GM19463 (cell line): ENCODE data around the gene ADPRS.
A peak's percentile ranks its signal among the peaks of the same experiment; 100 is the strongest.

Experiments
- ATAC-seq: cut with Tn5 transposase; IDR thresholded peaks from one replicate; pipeline ENCODE4 v1.9.1; 2021; ENCODE audit warnings: mild to moderate bottlenecking, moderate library complexity; ENCODE audit not compliant: unreplicated experiment

ADPRS gene

GRCh38 chr1:36107394-36107793 lies 18.7 kb downstream of the ADPRS start:
- no peak for ATAC-seq

- no peak for ATAC-seq
Measured at GRCh38 chr1:36108314-36108713, 19.6 kb downstream of the ADPRS start.

DNA sequence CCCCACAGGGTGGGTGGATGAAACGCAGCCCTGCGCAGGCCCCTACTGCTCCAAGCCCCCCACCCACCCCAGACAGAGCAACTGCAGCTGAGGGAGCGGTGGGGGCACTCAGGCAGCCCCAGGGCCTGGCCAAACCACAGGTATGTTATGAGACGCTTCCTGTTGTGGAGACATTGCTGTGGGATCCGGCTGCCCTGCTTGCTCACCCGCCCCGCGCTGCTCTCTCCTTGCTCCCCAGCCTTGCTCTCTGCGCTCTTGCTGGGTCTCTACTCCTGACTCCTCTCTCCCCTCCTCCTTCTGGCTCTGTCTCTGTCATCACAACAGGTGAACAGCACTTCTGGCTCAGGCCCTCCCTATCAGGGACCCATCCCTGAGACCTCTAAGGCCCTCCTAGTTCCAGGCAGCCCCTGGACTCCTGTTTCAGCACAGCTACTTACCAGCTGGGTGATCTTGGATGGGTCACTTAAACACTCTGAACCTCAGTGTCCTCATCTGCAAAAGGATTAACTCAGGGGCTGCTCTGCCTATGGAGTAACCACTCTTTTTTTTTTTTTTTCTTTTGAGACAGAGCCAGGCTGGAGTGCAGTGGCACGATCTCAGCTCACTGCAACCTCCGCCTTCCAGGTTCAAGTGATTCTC lies 20.5 kb downstream of the ADPRS start:
- ATAC-seq, result no peak

DNA sequence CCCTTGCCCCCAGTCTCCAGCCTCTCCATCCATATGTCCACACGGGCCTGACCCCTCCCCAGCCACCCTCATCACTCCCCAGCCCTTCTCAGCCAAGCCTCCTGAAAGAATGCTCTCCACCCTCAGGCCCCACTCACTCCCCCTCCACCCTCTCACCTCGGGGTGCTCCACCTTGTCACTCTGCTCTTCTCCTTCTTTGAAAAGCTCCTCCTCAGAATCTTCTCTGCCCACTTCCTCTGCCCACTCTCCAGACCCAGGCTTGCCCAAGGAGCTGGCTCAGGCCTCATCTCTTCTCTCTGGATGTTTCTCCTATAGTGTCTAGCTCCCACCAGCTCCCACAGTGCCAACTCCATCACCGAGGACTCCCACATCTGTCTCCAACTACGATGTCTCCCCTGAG lies 22.5 kb downstream of the ADPRS start:
- ATAC-seq, result no peak

GRCh38 chr1:36112823-36113222 lies 24.1 kb downstream of the ADPRS start:
- no peak for ATAC-seq

DNA sequence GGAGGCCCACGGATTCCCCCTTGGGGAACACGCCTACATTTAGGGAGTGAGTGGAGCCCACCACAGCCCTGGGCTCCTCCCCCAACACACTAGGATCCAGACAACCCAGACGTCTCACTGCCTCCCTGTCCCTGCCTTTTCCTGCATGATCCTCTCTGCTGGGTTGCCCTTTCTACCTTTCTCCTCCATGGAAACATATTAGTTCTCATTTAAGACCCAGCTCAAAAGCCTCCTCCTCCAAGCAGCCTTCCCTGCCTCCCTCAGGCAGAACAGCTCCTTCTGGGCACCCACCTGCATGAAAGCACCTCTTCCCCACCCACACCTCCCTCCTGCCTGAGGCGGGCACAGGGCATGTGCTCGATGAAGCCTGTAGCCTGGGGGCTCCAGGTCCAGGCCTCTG lies 25.7 kb downstream of the ADPRS start:
- no peak for ATAC-seq

DNA sequence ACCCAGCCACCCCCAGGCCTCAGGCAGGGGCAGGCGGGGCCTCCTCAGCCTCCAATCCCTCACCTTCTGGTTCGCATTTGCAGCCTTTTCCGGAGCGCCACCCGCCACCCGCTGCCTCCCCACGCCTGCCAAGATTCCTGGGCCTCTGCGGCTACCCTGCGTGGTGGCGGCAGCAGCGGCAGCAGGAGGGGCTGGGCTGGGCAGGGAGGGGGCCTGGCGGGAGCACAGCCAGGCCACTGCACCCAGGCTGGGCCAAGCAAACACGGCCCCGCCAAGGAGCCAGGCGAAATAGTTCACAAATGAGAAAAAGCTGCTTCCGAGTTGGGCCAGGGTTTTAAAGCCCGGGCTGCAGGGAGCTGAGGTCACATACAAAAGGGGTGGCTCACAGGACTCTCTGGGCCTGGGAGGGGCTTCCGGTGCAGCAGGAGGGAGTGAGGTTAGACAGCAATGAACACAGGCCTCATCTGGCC lies 26.5 kb downstream of the ADPRS start:
- ATAC-seq, result no peak

GRCh38 chr1:36115931-36116330 lies 27.2 kb downstream of the ADPRS start:
- no peak for ATAC-seq

DNA sequence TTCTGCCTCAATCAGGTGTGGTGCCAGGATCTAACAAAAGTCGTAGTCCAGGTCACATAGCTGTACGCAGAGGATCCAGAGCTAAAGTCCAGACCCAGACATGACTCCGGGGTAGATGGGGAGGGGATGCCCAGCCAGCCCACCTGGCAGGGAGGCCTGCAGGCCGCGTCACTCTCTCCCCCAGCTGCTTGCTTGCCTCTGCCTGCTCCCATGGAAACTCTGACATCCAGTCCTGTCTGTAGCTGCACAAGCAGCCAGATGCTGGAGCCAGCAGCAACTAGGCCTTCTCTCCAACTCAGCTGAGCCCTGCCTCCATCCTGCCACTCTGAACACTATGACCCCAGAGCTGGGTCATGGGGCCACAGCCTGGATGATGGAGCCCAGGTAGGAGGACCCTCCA lies 28.2 kb downstream of the ADPRS start:
- ATAC-seq, result no peak

DNA sequence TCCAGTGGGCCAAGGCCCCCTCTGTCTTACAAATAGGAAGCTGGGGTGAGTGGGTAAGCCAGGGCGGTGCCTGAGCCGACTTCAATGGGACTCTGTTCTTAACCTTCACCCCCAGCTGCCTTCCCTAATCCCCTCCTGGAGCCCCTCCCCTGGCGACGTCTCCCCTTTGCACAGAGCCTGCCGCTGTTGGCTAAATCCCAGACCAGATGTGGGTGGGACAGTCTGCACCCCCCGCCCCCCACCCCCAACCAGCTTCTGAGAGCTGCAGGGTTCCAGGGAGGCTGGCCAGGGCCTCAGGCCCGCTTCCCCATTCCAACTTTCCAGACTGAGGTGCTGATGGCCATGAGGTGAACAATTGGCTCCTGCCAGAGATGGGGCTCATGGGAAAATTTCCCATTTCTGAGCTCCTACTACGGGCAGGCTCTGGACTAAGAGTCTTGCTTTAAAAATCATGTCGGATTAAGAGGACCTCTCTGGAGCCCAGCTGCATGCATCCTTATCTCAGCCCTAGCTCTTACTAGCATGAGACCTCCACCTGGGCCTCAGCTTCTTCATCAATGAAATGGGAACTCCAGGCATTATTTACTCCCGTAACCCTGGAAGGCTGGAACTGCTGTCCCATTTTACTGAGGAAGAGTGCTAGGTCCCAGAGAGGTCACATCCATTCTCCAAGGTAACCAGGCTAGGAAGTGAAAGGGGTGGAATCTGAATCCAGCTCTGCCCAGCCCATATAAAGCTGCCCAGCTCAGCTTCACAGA lies 29.9 kb downstream of the ADPRS start:
- ATAC-seq, result no peak

DNA sequence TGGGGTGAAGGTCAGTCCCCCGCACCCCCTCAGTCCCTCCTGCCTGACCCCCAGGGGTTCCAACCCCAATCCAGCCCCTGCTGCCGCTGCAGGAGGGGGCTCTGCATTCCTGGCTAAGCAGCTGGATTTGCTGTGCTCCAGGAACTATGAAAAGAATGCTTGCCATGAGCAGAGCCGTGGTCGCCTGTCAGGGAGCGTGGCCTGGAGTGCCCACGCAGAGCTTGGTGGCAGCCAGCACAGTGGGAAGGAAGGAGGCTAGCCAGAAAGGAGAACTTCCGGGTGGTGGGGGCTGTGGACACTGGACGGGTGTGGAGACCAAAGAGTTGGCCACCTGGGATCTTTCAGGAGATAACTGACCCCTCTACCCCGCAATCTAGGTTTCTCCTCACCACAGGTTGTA lies 30.8 kb downstream of the ADPRS start:
- ATAC-seq, result no peak

DNA sequence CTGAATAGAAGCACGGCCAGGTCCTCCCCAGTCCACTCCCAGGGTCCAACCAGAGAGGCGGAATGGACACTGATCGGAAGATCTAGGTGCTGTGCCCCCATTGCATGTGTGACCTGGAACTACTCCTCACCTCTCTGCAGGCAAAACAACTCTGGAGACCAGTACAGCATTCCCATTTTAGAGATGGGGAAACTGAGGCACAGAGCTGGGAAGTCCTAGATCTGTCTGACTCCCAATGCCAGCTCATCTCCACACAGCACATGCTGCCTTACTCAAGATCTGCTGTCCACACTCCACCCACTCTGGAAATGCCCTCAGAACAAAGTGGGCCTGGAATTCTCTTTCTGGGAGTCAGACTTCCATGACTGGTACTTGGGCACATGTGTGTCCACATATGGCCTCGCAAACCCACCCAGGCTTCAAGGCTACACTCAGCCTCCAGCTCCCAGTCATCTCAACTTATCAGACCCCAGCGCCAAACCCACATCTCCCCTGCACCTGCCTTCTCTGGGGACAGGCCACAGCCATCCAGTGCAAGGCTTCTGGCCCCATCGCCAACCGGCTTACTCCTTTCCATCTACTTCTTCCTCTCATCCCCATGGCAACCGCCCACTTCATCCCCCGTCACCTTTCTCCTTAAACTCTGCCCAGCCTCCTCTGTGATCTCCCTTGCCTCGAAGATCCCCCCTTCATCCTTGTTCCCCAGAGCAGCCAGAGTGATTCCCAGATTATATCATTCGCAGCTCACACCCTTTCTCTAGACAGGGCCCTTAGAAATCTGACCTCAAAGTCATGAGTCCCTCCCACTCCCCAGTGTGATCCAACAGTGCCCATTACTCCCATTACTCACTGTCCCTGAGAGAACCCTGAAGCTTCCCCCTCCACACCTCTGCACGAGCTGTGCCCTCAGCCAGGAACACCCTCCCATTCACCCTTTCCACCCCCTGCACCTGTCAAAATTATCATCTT lies 33.7 kb downstream of the ADPRS start:
- no peak for ATAC-seq

GRCh38 chr1:36123356-36123755 lies 34.7 kb downstream of the ADPRS start:
- ATAC-seq, result peak; percentile 62

DNA sequence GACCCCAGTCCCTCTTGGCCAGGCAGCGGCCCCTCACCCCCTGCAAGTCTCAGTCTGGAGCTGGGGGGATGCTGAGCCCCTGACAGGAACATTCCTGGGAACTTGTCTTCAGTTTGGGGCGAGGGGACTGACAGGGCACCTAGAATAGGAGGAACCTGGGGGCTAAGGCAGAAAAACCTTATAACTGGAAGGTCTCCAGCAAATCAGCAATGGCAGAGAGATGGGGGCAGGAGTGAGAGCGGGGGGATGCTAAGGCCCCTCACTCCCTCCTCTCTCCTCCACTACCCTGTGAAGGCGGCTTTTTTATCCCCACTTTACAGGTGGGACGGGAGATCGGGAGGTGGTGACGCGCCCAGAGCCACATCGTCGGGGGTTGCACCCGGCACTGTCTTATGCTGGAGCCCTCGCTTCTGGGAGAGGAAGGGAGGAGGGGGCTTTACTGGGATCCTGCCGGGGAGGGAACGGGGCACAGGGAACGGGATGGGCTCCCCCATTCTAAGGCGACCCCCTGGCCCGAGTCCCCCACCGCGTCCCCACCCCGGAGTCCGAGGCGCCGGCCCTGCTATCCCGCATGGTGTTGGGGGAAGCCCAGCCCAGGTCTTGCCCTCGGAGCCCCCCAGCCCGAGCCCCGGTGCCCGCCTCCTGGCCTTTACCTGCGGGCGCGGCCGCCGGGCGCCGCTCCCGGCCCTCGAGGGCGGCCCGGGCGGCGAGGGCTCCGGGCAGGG lies 35.9 kb downstream of the ADPRS start:
- no peak for ATAC-seq

GRCh38 chr1:36125129-36125991 lies 36.7 kb downstream of the ADPRS start, which contains the start of gene COL8A2:
COL8A2 (minus strand) TSS chr1:36125222; CDS start chr1:36100242, 24,980 bp downstream.
- no peak for ATAC-seq

DNA sequence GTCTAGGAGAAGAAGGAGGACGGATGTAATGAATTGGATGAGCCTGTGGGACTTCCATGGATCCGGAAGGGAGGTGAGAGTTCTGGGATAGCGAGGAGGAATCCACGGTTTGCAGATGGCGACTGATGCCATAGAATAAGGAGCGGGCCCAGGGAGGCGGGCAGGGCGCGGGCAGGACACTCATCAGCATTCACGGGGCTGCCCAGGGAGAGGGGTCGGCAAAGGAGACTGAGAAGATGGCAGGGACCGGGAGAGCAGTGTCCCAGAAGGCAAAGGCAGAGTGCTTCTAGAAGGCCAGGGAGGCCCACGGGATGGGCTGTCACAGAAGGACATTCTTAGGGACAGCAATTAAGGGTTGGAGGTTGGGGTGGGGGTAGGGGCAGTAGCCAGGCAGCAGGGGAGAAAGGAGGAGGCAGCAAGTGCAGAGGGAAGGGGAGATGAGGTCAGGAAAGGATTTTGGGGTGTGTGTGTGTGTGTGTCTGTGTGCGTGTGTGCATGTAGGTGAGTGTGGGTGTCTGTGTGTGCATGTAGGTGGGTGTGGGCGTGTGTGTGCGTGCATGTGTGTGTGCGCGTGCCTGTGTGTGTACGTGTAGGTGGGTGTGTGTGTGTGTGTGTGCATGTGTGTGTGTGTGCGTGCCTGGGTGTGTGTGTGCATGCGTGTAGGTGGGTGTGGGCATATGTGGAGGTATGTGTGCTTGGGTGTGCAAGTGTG lies 37.5 kb downstream of the ADPRS start:
- ATAC-seq, result no peak

DNA sequence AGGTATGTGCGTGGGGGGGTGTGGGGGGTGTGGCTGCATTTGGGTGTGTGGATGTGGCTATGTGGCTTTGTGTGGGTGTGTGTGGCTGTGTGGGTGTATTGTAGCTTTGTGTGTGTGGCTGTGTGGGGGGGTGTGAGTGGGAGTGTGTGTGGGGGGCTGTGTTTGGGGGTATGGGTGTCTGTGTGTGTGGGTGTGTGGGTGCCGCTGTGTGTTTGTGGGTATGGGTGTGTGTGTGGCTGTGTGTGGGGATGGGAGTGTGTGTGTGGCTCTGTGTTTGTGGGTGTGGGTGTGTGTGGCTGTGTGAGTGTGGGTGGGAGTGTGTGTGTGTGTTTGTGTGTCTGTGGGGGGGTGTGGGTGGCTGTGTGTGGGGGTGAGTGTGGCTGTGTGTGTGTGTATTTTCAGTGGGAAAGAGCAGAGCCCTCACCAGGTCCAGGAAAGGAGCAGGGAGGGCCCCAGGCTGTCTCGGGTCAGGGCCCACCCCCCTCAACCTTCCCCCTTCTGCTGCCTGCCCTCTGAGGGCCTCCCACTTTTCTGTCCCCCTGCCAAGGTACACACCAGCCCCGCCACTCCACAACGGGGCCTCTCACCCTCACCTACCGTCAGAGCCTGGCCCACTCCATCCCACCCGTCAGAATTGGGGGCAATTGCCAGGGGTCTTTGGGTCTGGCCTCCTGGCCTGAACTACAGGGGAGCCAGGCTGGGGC lies 38.3 kb downstream of the ADPRS start:
- ATAC-seq, result no peak

- no peak for ATAC-seq
Measured at GRCh38 chr1:36128126-36128904, 39.6 kb downstream of the ADPRS start.
